HG03354 (cell line): ENCODE data around the gene ITGA1.
A peak's percentile ranks its signal among the peaks of the same experiment; 100 is the strongest.

Source experiments
- ATAC-seq: cut with Tn5 transposase; IDR thresholded peaks from one replicate; pipeline ENCODE4 v1.9.1; 2021; ENCODE audit warnings: mild to moderate bottlenecking; ENCODE audit not compliant: unreplicated experiment, poor library complexity, severe bottlenecking

Gene ITGA1

DNA sequence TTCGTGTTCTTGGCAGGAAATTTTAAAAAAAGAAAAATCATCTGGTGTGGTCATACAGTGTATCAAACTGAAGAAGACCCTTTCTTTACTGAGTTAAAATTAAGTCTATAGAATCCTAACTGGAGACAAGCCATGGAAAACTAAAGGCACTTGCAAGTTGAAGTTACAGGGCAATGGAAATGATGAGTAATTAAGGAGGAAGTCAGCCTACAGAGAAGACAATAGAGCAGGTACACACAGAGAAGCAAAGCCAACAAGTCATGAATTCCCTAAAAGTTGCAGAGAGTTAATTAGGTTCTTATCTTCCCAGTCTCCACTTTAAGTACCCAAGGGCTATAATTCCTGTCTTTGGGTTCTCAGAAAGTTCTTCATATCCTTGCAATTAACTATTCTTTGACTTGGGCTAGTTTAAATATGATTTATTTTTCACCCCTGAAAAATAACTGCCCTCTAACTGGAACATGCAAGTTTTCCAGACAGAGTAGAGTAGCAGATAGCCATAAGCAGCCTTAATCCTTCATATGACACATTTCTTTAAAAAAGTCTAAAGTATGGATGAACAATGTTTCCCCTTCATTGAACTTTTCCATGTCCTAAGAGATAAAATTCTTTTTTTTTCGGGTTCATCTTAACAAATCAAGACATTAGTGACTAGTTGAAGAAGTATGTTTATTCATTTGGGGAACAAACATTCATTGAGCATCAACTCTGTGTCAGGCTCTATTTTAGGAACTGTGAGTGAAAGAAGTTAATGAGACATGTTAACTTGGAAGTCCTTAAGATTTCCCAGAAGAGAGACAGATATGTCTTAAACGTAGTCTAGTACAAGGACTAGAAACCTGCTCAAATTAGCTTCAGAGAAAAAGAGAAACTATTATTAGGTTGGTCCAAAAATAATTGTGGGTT lies 196.3 kb downstream of the ITGA1 start:
- no peak for ATAC-seq

DNA sequence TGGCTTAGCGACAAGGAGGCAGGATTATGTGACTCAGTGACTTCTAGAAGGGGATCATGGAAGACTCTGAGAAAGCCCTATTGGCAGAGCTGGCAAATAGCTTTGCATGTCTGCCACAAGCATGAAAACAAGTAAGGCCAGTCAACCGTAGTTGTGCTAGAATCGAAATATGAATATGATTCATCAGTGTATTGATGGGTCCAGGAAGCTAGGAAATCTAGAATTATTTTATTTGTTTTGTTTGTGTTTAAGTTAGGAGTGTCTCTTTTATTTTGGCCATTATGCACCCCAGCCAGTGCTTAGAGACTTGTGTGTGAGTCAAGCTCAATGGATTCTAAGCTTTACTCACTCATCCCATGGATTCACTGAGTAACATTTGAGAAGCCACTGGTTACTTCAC lies 197.6 kb downstream of the ITGA1 start:
- no peak for ATAC-seq

DNA sequence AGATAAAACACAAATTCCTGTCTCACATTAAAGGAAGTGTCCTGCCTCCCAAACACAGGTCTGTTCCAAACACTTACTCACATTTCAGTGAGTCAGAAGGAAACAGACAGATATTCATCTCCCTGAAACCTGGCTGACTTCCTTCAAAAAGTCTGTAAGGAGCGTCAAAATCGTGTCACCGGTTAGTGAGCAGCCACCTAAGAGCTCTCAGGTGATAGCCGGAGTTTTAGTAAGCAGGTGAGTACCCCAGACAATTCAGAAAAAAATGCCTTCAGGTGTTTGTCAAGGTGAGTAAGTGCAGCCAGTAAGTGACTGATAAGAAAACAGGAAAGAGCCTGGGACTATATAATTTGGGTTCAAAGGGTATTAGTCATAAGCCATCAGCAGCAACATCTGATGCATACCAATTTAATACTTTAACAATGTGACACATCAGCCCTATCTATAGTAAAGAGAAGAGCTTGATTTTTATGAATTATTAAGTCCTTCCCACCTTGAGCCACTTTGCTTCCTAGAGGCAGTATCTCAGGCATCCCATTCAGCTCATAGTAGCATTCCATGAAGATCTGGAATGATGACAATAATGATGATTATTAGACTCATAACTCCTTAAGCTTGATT lies 200.1 kb downstream of the ITGA1 start:
- ATAC-seq: no peak

DNA sequence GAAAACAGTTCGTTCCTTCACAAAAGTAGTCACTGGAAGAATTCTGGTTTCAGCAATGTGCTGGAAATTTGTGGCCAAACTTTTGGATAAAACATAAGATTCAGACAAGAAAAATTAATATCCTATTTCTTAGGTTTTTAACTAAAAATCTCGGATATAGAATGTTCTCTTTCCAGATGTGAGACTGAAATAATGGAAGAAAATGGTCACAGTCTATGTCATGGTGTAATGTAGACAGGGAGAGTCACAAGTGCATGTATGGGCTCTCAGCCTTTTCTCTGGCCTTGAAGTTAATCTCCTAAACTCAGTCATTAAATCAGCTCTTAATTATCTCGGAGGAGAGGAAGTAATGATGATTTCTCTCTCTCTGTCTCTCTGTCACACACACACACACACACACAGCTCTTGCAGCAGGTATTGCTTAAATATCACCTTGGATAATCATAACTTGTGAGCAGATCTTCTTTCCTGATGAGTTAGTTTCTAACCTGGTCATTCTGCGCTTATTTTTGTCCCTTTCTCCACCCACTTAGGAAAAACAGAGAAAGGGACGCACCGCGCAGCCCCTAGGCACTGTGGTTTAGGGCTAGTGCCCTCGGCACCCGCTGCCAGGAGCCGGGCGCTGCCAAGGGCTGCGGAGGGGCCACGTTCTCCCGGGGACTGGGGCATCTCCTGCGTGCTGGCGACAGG lies 200.8 kb downstream of the ITGA1 start:
- no peak for ATAC-seq

DNA sequence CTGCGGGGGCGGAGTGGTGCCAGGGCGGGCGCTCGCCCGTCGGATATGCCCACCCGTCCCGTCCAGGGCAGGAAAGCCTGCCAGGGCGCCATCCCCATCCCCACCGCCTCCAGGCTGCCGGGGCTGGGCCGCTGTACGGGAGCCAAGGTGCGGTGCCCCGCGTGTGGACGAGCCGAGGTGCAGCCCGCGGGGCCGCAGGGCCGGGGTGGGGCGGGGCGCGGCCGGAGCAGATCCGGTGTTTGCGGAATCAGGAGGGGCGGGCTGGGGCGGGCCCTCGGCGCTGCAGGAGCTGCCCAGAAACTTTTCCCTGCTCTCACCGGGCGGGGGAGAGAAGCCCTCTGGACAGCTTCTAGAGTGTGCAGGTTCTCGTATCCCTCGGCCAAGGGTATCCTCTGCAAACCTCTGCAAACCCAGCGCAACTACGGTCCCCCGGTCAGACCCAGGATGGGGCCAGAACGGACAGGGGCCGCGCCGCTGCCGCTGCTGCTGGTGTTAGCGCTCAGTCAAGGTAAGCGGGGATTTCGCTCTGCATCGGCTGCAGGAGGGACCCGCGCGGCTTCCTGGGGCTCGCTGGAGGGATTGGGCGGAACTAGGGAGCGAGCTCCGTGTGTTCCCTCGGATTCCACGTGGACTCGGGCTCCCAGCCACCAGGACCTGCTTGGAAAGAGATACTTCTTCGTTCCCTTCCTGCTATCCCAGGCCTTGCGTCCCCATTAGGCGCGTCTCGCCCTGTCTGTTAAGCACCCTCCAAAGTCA lies 201.5 kb downstream of the ITGA1 start, which contains the start of gene ITGA2:
ITGA2 (plus strand) TSS at position 328 of the 756 bp plus-strand sequence; CDS start at position 445, 117 bp downstream.
- peak; percentile 70 for ATAC-seq

DNA sequence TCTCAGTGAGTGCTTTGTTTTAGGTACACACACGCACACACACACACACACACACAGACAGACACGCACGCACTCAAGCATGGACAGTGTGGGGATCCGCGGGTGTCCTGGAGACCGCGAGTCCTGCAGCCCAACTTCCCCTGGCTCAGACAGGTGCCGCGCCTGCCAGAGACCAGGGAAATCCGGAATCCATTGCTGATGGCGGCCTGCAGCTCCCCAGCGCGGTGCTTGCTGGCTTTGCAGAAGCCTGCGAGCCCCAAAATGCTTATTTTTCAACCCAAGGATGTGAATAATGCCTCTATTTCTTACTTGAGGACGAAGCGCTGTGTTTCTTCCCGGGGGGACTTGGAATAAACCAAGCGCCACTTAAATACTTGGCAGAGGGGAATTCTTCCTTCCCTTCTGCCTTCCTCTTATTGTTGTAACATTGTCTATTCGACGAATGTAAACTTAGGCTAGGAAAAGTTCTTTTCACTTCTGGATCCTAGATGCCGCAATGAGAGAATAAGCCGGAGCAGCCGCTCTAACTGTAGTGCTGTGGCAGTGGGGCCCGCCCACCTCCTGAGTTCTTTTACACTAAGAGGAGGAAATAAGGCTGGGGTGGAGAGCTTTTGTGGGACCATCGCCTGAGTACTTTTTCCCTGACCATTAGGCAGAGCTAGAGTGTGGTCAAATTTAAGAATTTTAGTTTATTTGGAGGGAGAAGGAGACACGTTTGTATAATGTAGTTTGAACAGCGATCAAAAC lies 202.2 kb downstream of the ITGA1 start:
- peak; percentile 26 for ATAC-seq

DNA sequence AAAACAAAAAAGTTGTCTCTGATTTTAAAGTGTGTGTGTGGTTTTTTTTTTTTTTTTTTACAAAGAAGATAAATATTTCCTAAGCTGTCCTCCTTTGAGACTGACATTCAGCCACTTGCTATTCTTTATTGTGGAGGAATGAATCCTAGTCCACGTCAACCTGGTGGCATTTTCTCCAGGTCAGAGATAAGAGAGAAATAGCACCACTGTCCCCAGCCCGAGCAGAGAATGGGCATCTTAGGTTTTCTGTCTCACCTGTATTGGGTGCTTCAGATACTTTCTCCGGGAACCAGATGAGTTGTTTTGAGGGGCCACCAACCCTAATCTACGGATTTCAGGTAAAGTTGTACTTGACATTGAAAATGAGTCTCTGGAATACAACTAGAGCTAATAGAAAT lies 202.8 kb downstream of the ITGA1 start:
- no peak for ATAC-seq

DNA sequence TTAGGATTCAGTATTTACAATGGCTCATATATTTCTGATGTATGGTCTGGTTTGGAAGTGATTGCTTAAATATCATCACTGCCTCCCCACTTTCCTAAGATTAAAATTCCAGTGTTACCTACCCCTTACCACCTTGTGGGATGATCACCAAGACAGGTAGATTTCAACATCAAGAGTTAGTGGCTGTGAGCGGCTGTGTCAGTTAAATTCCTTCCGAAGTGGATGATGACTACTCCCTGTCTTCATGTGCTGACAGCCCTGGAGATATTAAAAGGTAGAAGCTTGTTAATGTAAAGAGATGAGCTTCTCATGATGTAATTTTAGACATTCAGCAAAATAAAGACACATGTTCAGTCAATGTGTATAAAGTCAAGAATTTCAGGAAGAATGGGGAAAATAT lies 205.7 kb downstream of the ITGA1 start:
- no peak for ATAC-seq

DNA sequence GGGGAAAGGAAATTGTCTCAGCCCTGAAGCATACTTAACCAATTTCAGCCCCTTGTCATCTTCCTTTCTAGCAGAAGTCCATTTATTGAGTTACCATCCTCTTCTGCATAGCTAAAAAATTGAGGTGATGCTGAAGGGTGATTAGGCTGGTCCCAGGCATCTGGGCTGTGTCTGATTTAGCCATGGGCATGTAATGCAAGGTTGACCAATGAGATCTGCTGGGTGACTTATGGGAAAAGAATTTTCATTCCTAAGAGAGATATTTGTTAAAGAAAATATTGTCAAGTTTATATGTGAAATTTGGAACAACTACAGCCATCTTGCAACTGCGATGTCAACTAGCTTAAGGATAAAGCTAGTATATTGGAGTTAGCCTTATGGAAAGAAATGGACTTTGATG lies 206.6 kb downstream of the ITGA1 start:
- no peak for ATAC-seq

DNA sequence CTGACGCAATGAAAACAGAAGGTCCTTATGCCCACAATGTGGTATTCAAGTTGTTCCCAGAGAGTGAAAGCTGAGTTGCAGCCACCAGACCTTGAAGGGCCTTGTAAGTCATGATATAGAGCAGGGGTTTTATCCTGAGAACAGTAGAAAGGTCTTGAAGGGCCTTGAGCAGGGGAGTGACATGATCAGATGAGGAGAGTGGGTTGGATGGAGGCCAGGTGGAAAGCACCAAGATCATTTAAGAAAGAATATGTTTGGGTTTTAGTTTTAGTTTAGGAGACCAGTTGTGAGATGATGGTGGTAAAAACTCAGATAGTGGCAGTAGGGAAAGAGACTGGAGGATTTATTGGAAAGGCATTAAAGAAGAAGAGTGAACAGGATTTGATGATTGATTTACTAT lies 207.4 kb downstream of the ITGA1 start:
- no peak for ATAC-seq

DNA sequence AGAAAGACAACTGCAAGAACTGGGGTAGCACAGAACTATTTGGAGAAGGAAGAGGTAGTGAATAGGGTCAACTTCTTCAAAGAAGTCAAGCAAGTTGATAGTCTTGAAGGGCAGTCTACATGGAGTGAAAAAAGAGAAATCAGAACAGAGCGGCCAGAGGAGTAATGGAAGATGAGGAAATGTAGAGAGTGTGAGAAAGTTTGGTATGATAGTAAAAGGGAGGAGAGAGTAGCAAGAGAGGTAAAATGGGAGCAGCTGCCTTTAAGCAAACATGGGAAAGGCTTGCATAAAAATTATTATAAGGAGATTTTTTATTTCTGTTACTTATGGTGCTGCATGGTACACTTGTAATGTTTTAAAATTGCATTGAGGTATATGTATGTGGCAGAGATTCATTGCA lies 208.2 kb downstream of the ITGA1 start:
- no peak for ATAC-seq

DNA sequence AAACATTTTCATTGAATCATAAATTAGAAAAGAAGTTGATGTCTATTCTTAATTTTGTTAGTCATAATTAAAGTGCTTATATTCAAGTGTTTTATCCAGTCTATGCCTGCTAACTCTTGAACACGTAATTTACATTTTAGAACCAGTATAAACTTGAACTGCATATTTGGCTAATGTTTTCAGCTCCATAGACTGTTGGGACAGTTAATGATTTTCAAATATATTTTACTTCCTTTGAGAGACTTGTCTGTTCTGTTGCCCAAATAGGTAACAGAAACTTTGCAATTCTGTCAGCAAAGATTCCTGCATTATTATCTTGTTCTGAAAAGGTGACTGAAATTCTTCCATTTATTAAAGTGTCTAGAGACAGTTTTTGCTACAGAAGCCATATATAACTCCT lies 209.3 kb downstream of the ITGA1 start:
- no peak for ATAC-seq

DNA sequence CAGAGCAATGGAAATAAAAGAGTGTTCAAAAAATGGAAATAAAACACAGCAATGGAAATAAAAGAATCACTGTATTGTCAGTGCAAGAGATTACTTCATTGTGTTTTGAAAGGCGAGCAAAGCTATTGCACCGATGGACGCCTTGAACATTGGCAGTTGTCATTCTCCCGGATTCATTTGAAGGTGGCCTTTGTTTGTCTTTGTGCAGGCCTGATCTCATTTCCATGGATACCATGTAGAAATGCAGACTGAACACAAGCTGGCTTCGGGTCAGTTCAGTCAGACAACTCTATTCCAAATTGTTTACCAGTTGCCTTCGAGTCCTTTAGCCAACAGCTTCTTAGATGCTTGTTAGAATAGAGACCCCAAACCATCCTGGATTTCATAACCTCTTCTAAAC lies 209.7 kb downstream of the ITGA1 start:
- ATAC-seq: no peak

DNA sequence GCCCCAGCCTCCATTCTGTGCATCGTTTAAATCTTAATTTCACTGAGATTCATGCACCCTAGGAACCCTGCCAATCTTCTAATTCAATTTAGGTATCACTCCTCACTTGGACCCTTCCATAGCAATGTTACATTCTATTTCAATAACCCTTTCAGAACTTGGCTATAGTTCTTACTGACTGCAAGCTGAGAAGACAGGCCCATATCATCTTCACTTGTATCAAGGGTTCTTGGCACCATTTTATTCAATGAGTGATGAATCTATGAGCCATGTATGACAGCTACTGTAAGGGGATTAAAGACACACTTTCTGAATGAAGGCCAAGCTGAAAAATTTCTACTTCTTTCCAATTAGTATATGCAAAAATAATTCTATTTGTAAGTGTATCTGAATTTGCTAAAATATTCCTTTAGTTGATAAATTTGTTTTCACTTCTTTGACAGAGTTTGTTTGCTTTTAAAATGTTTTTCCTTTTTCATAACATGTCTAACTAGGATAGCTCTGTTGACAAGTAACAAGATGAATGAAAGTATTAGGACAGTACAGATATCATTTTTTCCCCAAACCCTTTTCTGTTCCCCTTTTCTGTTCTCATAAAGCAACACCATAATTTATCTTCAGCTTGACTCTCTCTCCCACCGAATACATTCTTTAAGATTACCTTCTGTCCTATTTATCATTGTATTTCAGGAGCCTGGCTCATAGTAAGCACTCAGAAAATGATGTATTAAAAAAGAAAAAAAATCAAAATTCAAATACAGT lies 211.0 kb downstream of the ITGA1 start:
- peak; percentile 66 for ATAC-seq

DNA sequence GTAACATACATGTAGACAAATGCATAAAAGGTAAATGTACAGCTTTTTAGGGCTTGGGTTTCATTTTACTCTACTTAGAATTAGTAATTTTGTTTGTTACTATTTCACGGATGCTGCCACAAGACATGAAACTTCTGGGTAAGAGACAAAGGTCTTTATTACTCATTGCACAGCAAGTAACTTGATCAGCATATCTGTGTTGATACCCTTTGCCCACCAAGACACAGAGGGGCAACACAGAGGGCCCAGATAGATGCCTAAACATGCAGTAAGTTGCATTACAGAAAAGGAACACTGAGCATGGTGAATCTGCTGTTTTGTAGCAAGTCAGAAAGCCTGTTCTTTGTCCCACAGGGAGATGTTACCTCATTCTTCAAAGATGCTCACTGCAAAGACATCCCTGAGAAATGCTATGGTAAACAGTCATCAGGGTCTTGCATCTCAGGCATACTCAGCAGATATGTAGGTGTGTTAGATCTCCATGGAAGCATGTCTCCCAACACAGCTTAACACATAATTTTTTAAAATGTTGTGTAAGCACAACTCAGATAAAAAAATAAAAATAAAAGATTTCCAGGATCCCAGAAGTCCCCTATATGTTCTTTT lies 211.7 kb downstream of the ITGA1 start:
- ATAC-seq: no peak

DNA sequence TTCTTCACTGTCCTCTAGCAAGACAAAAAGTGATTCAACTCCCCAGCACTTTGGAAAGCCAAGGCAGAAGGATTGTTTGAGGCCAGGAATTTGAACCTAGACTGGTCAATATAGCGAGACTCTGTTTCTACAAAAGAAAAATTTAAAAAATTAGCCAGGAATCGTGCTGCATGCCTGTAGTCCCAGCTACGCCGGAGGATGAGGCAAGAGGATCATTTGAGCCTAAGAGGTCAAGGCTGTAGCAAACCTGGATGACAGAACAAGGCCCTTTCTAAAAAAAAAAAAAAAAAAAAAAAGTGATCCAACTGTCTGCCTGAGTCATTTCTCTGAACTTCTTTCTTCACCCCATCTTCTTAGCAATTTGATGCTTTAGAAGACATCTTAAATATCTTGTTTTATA lies 213.8 kb downstream of the ITGA1 start:
- no peak for ATAC-seq

DNA sequence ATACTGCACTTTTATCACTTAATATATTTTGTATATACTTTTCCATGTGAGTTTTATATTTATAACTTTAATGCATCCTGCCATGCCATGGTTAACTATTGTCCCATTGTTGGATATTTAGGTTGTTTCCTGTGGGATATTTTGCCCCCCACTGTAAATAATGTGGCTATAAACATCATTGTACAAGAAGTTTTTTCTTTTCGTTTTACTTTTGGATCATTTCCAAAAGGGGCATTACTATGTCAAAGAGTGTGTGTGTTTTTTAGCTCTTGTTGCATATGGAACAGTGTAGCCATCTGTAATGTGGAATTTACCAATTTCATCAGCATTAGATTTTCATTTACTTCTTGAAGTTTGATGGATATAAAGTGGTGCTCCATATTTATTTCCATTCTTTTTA lies 214.8 kb downstream of the ITGA1 start:
- ATAC-seq: no peak

DNA sequence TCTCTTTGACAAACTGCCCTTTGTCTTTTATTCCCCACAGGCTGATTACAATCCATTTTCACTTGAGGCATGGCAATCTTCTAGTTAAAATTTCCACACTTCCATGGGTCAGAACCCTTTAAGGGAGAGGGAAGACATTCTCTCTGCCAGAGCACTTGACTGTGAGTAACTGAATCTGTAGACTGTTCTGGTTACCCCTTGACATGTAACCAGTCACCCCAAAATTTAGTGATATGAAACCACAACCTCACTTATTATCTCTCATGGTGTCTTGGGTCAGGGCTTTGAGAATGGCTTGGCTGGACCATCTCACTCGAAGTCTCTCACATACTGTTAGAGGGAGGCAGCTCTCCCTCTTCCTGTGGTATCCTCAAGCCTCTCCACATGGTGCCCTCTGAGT lies 215.4 kb downstream of the ITGA1 start:
- no peak for ATAC-seq
